GM23338 (cell line): Measurements from ENCODE around the gene RPS18. TPM values are rescaled to one million over a fixed set of nuclear protein-coding genes. Genes with fewer than 3 reads are reported as not detected.

ENCODE experiments used
- ATAC-seq: fragments of 200-7000 bp; cut with Tn5 transposase; 3 replicates; pipeline ENCODE4 v1.9.1; 2020
- DNase-seq: peaks from one replicate; pipeline ENCODE4 v3.0.0-alpha.2; 2015; ENCODE audit warnings: low spot score
- H2AFZ ChIP-seq: fragments of 200-600 bp; sonication (generic); 2 replicates; pipeline ENCODE4 v1.8.0; 2016; ENCODE audit warnings: antibody characterized with exemption, mild to moderate bottlenecking, moderate library complexity
- H3F3A ChIP-seq: fragments of 200-600 bp; sonication (generic); replicated peaks from 2 replicates; pipeline ENCODE4 v1.8.0; 2017; ENCODE audit warnings: antibody characterized with exemption, mixed run types, low read depth
- H3K27ac ChIP-seq: fragments of 200-600 bp; sonication (generic); 2 replicates; pipeline ENCODE4 v1.6.1; 2016; ENCODE audit warnings: low read depth
- H3K27me3 ChIP-seq: fragments of 200-600 bp; sonication (generic); 2 replicates; pipeline ENCODE4 v1.8.0; 2016; ENCODE audit warnings: mild to moderate bottlenecking, mixed run types, moderate library complexity; ENCODE audit not compliant: insufficient read depth
- H3K36me3 ChIP-seq: fragments of 200-600 bp; sonication (generic); 2 replicates; pipeline ENCODE4 v1.8.0; 2016; ENCODE audit warnings: mild to moderate bottlenecking; ENCODE audit not compliant: insufficient read depth
- H3K4me1 ChIP-seq: fragments of 200-600 bp; sonication (generic); 2 replicates; pipeline ENCODE4 v1.8.0; 2016; ENCODE audit warnings: mild to moderate bottlenecking, moderate library complexity; ENCODE audit not compliant: insufficient read depth
- H3K4me2 ChIP-seq: fragments of 200-600 bp; sonication (generic); 2 replicates; pipeline ENCODE4 v1.7.1; 2017; ENCODE audit warnings: mixed run types
- H3K4me3 ChIP-seq: fragments of 200-600 bp; sonication (generic); 2 replicates; pipeline ENCODE4 v1.6.1; 2016; ENCODE audit warnings: mixed run types
- H3K79me2 ChIP-seq: fragments of 200-600 bp; sonication (generic); replicated peaks from 2 replicates; pipeline ENCODE4 v1.8.0; 2017; ENCODE audit warnings: mild to moderate bottlenecking; ENCODE audit not compliant: insufficient read depth
- H3K9me2 ChIP-seq: fragments of 200-600 bp; sonication (generic); 2 replicates; pipeline ENCODE4 v1.8.0; 2017; ENCODE audit not compliant: insufficient read depth
- H4K20me1 ChIP-seq: fragments of 200-600 bp; sonication (generic); replicated peaks from 2 replicates; pipeline ENCODE4 v1.8.0; 2017; ENCODE audit warnings: mild to moderate bottlenecking; ENCODE audit not compliant: insufficient read depth
- H3K27ac Mint-ChIP-seq: 2 replicates; pipeline ENCODE4 v1.8.0; 2020; ENCODE audit warnings: inconsistent platforms, mild to moderate bottlenecking, moderate library complexity, mixed read lengths
- H3K27me3 Mint-ChIP-seq: 3 replicates; pipeline ENCODE4 v1.8.0; 2022; ENCODE audit warnings: low read depth, mild to moderate bottlenecking, moderate library complexity, mixed read lengths, inconsistent platforms; ENCODE audit not compliant: insufficient read depth, poor library complexity
- H3K36me3 Mint-ChIP-seq: 3 replicates; pipeline ENCODE4 v1.8.0; 2021; ENCODE audit warnings: low read depth, mild to moderate bottlenecking, inconsistent platforms, moderate library complexity, mixed read lengths
- H3K4me1 Mint-ChIP-seq: 3 replicates; pipeline ENCODE4 v1.8.0; 2020; ENCODE audit warnings: mild to moderate bottlenecking, inconsistent platforms, mixed read lengths
- H3K4me3 Mint-ChIP-seq: 3 replicates; pipeline ENCODE4 v1.8.0; 2021; ENCODE audit warnings: moderate library complexity, mild to moderate bottlenecking, inconsistent platforms, mixed read lengths
- H3K9me3 Mint-ChIP-seq: 3 replicates; pipeline ENCODE4 v1.8.0; 2020; ENCODE audit warnings: moderate library complexity, mild to moderate bottlenecking, inconsistent platforms, mixed read lengths
- CTCF ChIP-seq, 2 experiments: fragments of 200-600 bp in 1 of 2; sonication (generic) in 1 of 2; conservative IDR thresholded peaks; 2 replicates each; pipeline versions ENCODE4 v1.5.1 to v1.6.1; 2016 to 2017; ENCODE audit warnings: antibody characterized with exemption in 2 of 2, low read depth in 2 of 2, mild to moderate bottlenecking in 2 of 2, moderate library complexity in 1 of 2
- STAT1 ChIP-seq: IDR thresholded peaks from one replicate; pipeline ENCODE4 v1.6.1; 2016; ENCODE audit warnings: antibody characterized with exemption; ENCODE audit not compliant: unreplicated experiment
- ZNF114 ChIP-seq: fragments of 250-450 bp; sonication (Bioruptor Pico); IDR thresholded peaks from 2 replicates; pipeline ENCODE4 v1.5.0; 2020; ENCODE audit warnings: mild to moderate bottlenecking, moderate library complexity
- ZNF462 ChIP-seq: fragments of 250-450 bp; sonication (Bioruptor Pico); IDR thresholded peaks from 2 replicates; pipeline ENCODE4 v1.5.0; 2020; ENCODE audit warnings: mild to moderate bottlenecking, moderate library complexity
- polyA plus RNA-seq: library from polyadenylated mRNA; unstranded; fragments of >200 nt; fragmentation: Nextera tagmentation; extraction: Ambion mirVana; gene quantifications from 2 replicates; pipeline ENCODE4 v1.2.1, GENCODE V29; 2016
- total RNA-seq: library from RNA; depleted of rRNA; stranded (reverse); fragments of >200 nt; shearing (Covaris generic); gene quantifications from 2 replicates; pipeline ENCODE4 v1.2.3, GENCODE V29; 2014

Gene RPS18
- total and polyA plus RNA-seq, 2 experiments from 2014 or later = 2,133 to 4,776 TPM

GRCh38 chr6:33271117-33271467 lies 783 bp upstream of the RPS18 start:
- H3K9me2 ChIP-seq = no peaks in the 10 kb centered on the region
- no peak for DNase-seq
- Mint-ChIP-seq H3K4me1 (peaks cover 30% of the 10 kb centered on the region), H3K27ac (peak overlapping the region; percentile 100), H3K9me3 (peaks cover 6% of the 10 kb centered on the region; the same call in 1 of the 3 replicates), H3K36me3 (peaks cover 73% of the 10 kb centered on the region), H3K27me3 (peaks cover 28% of the 10 kb centered on the region), H3K4me3 (peak overlapping the region; percentile 97)
- peaks cover 36% of the 10 kb centered on the region for H4K20me1 ChIP-seq
- peak overlapping the region; percentile 99 for H3K4me3 ChIP-seq
- peaks cover 36% of the 10 kb centered on the region for H3K4me1 ChIP-seq
- H3K27ac ChIP-seq = peak overlapping the region; percentile 84
- H3K36me3 ChIP-seq = peaks cover 48% of the 10 kb centered on the region
- H3K79me2 ChIP-seq = peaks cover 53% of the 10 kb centered on the region
- H3K4me2 ChIP-seq = peak overlapping the region; percentile 84
- no peaks in the 10 kb centered on the region for H3K27me3 ChIP-seq
- H3F3A ChIP-seq = peaks cover 46% of the 10 kb centered on the region
- ATAC-seq = peak; percentile 30
- peak overlapping the region; percentile 84 for H2AFZ ChIP-seq
- TF ChIP-seq ZNF114 (CRISPR knock-in tag) = no peak
- TF ChIP-seq CTCF (conservative IDR thresholded peaks at IDR 0.05; ENCODE audit: low read depth in 2 of 2) = 0 out of 4 replicates have a peak, but pooled peaks of 1 of the 2 experiments have one; percentile 23
- no peak for TF ChIP-seq STAT1
- TF ChIP-seq ZNF462 (CRISPR knock-in tag) = no peak
